ENCODE results near the gene CLHC1. TPM values are rescaled to one million over a fixed set of nuclear protein-coding genes. Genes with fewer than 3 reads are reported as not detected.

Gene CLHC1
- polyA plus RNA-seq, 6 donors from 2014 or later: 0.90 to 3.5 (median 1.6) TPM; not detected in 1

GRCh38 chr2:55160422-55160821, 71.7 kb downstream of the CLHC1 start:
- Mint-ChIP-seq H3K27ac (no peak overlapping the region), H3K36me3 (no peaks in the 10 kb centered on the region), H3K27me3 (peaks cover 0 to 4% (median 0%) of the 10 kb centered on the region in 3 donors), H3K9me3 (no peaks in the 10 kb centered on the region), H3K4me3 (no peak overlapping the region), H3K4me1 (peaks cover 8 to 18% (median 10%) of the 10 kb centered on the region in 3 donors)
- no peak for DNase-seq
- no peak for ATAC-seq (ENCODE audit: low read depth in 2 of 2)

- H3K4me3 Mint-ChIP-seq: no peak overlapping the region
- H3K4me1 Mint-ChIP-seq: peaks cover 8 to 18% (median 10%) of the 10 kb centered on the region in 3 donors
- H3K36me3 Mint-ChIP-seq: no peaks in the 10 kb centered on the region
- DNase-seq (no peak), ATAC-seq (ENCODE audit: low read depth in 2 of 2) (no peak)
- H3K27ac Mint-ChIP-seq: no peak overlapping the region
- no peaks in the 10 kb centered on the region for H3K9me3 Mint-ChIP-seq
- peaks cover 0 to 4% (median 0%) of the 10 kb centered on the region in 3 donors for H3K27me3 Mint-ChIP-seq
Observed at GRCh38 chr2:55159752-55160151, 72.3 kb downstream of the CLHC1 start.

GRCh38 chr2:55159037-55159651, 72.9 kb downstream of the CLHC1 start:
- peaks cover 8 to 18% (median 11%) of the 10 kb centered on the region in 3 donors for H3K4me1 Mint-ChIP-seq
- DNase-seq: no peak
- no peak overlapping the region for H3K4me3 Mint-ChIP-seq
- H3K9me3 Mint-ChIP-seq: no peaks in the 10 kb centered on the region
- ATAC-seq (ENCODE audit: low read depth in 2 of 2): peak; percentile 23 to 34
- H3K27ac Mint-ChIP-seq: peak overlapping the region in 1 of 6 donors; percentile 74
- H3K27me3 Mint-ChIP-seq: peaks cover 0 to 4% (median 0%) of the 10 kb centered on the region in 3 donors
- no peaks in the 10 kb centered on the region for H3K36me3 Mint-ChIP-seq

- Mint-ChIP-seq H3K27ac (peak overlapping the region in 1 of 6 donors; percentile 33), H3K4me3 (no peak overlapping the region)
- no peak for ATAC-seq (ENCODE audit: low read depth in 2 of 2)
Observed at GRCh38 chr2:55158111-55158814, 73.8 kb downstream of the CLHC1 start.

GRCh38 chr2:55157474-55157884, 74.6 kb downstream of the CLHC1 start:
- H3K4me3 Mint-ChIP-seq: peak overlapping the region in 1 of 8 donors; percentile 9
- DNase-seq (no peak), ATAC-seq (ENCODE audit: low read depth in 2 of 2) (no peak)
- H3K4me1 Mint-ChIP-seq: peaks cover 15 to 26% (median 25%) of the 10 kb centered on the region in 3 donors
- no peaks in the 10 kb centered on the region for H3K9me3 Mint-ChIP-seq
- H3K27me3 Mint-ChIP-seq: no peaks in the 10 kb centered on the region
- H3K27ac Mint-ChIP-seq: peak overlapping the region in 1 of 6 donors; percentile 37
- no peaks in the 10 kb centered on the region for H3K36me3 Mint-ChIP-seq

More at GRCh38 chr2:55158111-55158814, 73.8 kb downstream of the CLHC1 start:
- Mint-ChIP-seq H3K27me3 (no peaks in the 10 kb centered on the region), H3K36me3 (no peaks in the 10 kb centered on the region), H3K9me3 (no peaks in the 10 kb centered on the region), H3K4me1 (peaks cover 8 to 18% (median 18%) of the 10 kb centered on the region in 3 donors)
- DNase-seq: no peak

GRCh38 chr2:55156984-55157383, 75.1 kb downstream of the CLHC1 start:
- Mint-ChIP-seq H3K9me3 (no peaks in the 10 kb centered on the region), H3K27me3 (no peaks in the 10 kb centered on the region), H3K36me3 (no peaks in the 10 kb centered on the region), H3K27ac (no peak overlapping the region), H3K4me1 (peaks cover 18 to 31% (median 30%) of the 10 kb centered on the region in 3 donors), H3K4me3 (no peak overlapping the region)
- no peak for DNase-seq
- ATAC-seq (ENCODE audit: low read depth in 2 of 2): no peak

GRCh38 chr2:55156326-55156725, 75.8 kb downstream of the CLHC1 start:
- Mint-ChIP-seq H3K27ac (peak overlapping the region in 3 of 6 donors; percentile 17 to 48 (median 20)), H3K4me3 (no peak overlapping the region), H3K4me1 (peaks cover 24 to 38% (median 37%) of the 10 kb centered on the region in 3 donors), H3K36me3 (no peaks in the 10 kb centered on the region), H3K27me3 (no peaks in the 10 kb centered on the region), H3K9me3 (no peaks in the 10 kb centered on the region)
- no peak for ATAC-seq (ENCODE audit: low read depth in 2 of 2)
- no peak for DNase-seq

GRCh38 chr2:55155764-55156281, 76.3 kb downstream of the CLHC1 start:
- Mint-ChIP-seq H3K27ac (peak overlapping the region in 1 of 6 donors; percentile 20), H3K27me3 (no peaks in the 10 kb centered on the region), H3K9me3 (no peaks in the 10 kb centered on the region), H3K4me1 (peaks cover 28 to 43% (median 42%) of the 10 kb centered on the region in 3 donors), H3K4me3 (no peak overlapping the region), H3K36me3 (no peaks in the 10 kb centered on the region)
- ATAC-seq (ENCODE audit: low read depth in 2 of 2) (no peak), DNase-seq (no peak)

- Mint-ChIP-seq H3K27ac (no peak overlapping the region), H3K4me3 (no peak overlapping the region), H3K9me3 (no peaks in the 10 kb centered on the region), H3K27me3 (no peaks in the 10 kb centered on the region), H3K36me3 (no peaks in the 10 kb centered on the region), H3K4me1 (peaks cover 30 to 49% (median 48%) of the 10 kb centered on the region in 3 donors)
- no peak for DNase-seq
- ATAC-seq (ENCODE audit: low read depth in 2 of 2): no peak
Observed at GRCh38 chr2:55155206-55155605, 76.9 kb downstream of the CLHC1 start.

- Mint-ChIP-seq H3K36me3 (no peaks in the 10 kb centered on the region), H3K27ac (no peak overlapping the region), H3K4me3 (peak overlapping the region in 1 of 8 donors; percentile 63), H3K4me1 (peaks cover 35 to 54% (median 52%) of the 10 kb centered on the region in 3 donors), H3K27me3 (no peaks in the 10 kb centered on the region), H3K9me3 (no peaks in the 10 kb centered on the region)
- no peak for DNase-seq
- ATAC-seq (ENCODE audit: low read depth in 2 of 2): no peak
Observed at GRCh38 chr2:55154525-55155030, 77.5 kb downstream of the CLHC1 start.

- Mint-ChIP-seq H3K36me3 (no peaks in the 10 kb centered on the region), H3K4me1 (peaks cover 32 to 51% (median 47%) of the 10 kb centered on the region in 3 donors), H3K9me3 (no peaks in the 10 kb centered on the region), H3K27me3 (no peaks in the 10 kb centered on the region), H3K4me3 (no peak overlapping the region), H3K27ac (peak overlapping the region in 3 of 6 donors; percentile 33 to 74 (median 38))
- DNase-seq (no peak), ATAC-seq (ENCODE audit: low read depth in 2 of 2) (no peak)
Observed at GRCh38 chr2:55153584-55154299, 78.4 kb downstream of the CLHC1 start.

- ATAC-seq (ENCODE audit: low read depth in 2 of 2): no peak
- no peaks in the 10 kb centered on the region for H3K36me3 Mint-ChIP-seq
- H3K9me3 Mint-ChIP-seq: no peaks in the 10 kb centered on the region
Observed at GRCh38 chr2:55152475-55153412, 79.3 kb downstream of the CLHC1 start.

More at GRCh38 chr2:55152475-55153412, 79.3 kb downstream of the CLHC1 start:
- no peaks in the 10 kb centered on the region for H3K27me3 Mint-ChIP-seq
- H3K27ac Mint-ChIP-seq: peak overlapping the region in 5 of 6 donors; percentile 81 to 94 (median 88)
- peak overlapping the region in 2 of 8 donors; percentile 10 to 15 for H3K4me3 Mint-ChIP-seq
- H3K4me1 Mint-ChIP-seq: peaks cover 32 to 50% (median 40%) of the 10 kb centered on the region in 3 donors
- no peak for DNase-seq

Data from naive B cell (primary cell).